B cell (primary cell): ENCODE measurements around the gene HIVEP1.

Source experiments
- CTCF ChIP-seq: fragments of 200-600 bp; IDR thresholded peaks from one replicate; pipeline ENCODE4 v1.8.0; 2022; ENCODE audit warnings: antibody characterized with exemption, mild to moderate bottlenecking
- EZH2 ChIP-seq: IDR thresholded peaks from 2 replicates; pipeline ENCODE4 v1.6.1; 2012; ENCODE audit warnings: borderline replicate concordance, low read depth, mild to moderate bottlenecking, moderate library complexity, low read length; ENCODE audit not compliant: insufficient read depth, poor library complexity, severe bottlenecking

- TF ChIP-seq EZH2 = no peak
- TF ChIP-seq CTCF = no peak
Measured at GRCh38 chr6:12185081-12185673, 173.1 kb downstream of the HIVEP1 start.
